Ascending aorta (tissue), 2 donors: ENCODE data around the gene BCAP31. TPM values are rescaled to one million over a fixed set of nuclear protein-coding genes. Genes with fewer than 3 reads are reported as not detected.
A peak's percentile ranks its signal among the peaks of the same experiment; 100 is the strongest.

Experiments
- DNase-seq, 2 donors: peaks; one replicate each; pipeline ENCODE4 v3.0.0-alpha.2; 2019; ENCODE audit warnings: low spot score in 2 of 2
- H3K27ac ChIP-seq, 2 donors: fragments of 200-600 bp; sonication (generic); one replicate each; pipeline ENCODE4 v1.5.1; 2016 to 2017; ENCODE audit warnings: mild to moderate bottlenecking in 1 of 2
- H3K27me3 ChIP-seq: fragments of 200-600 bp; sonication (generic); one replicate; pipeline ENCODE4 v1.5.1; 2017
- H3K36me3 ChIP-seq, 2 donors: fragments of 200-600 bp; sonication (generic); one replicate each; pipeline ENCODE4 v1.5.1; 2016
- H3K4me1 ChIP-seq, 2 donors: fragments of 200-600 bp; sonication (generic); one replicate each; pipeline ENCODE4 v1.5.1; 2016 to 2017; ENCODE audit warnings: mild to moderate bottlenecking in 1 of 2
- H3K4me3 ChIP-seq, 2 donors: fragments of 200-600 bp; sonication (generic); one replicate each; pipeline ENCODE4 v1.5.1; 2016 to 2017; ENCODE audit warnings: mild to moderate bottlenecking in 1 of 2
- H3K9me3 ChIP-seq, 2 donors: fragments of 200-600 bp; sonication (generic); one replicate each; pipeline ENCODE4 v1.5.1; 2016
- CTCF ChIP-seq, 3 experiments: fragments of 200-600 bp in 2 of 3; fragments of 450-650 bp in 1 of 3; sonication (generic) in 2 of 3; IDR thresholded peaks; one replicate each; pipeline ENCODE4 v1.5.1; 2016 to 2019; ENCODE audit warnings: antibody characterized with exemption in 3 of 3, mild to moderate bottlenecking in 1 of 3, moderate library complexity in 1 of 3
- intact Hi-C: fragments of 100-400 bp; cut with DNase I; formaldehyde crosslinking; loops from one replicate; pipeline ENCODE4 v1.15.1; 2023
- total RNA-seq: library from RNA; depleted of rRNA; stranded (reverse); fragments of >200 nt; gene quantifications from one replicate; pipeline ENCODE4 v1.1.0, GENCODE V29; 2016

BCAP31 gene
- total RNA-seq, 1 donor from 2014 or later = 63.0 TPM

- no peaks in the 10 kb centered on the region for H3K27me3 ChIP-seq
- intact Hi-C loops = loop anchor here (10.0 kb wide), 1 partner anchor 627 kb away; no protein-coding TSS in a partner anchor
- no peak for TF ChIP-seq CTCF (IDR thresholded peaks at IDR 0.05)
- no peaks in the 10 kb centered on the region for H3K4me1 ChIP-seq
- no peak for DNase-seq
- H3K4me3 ChIP-seq = no peak overlapping the region
- H3K9me3 ChIP-seq = no peaks in the 10 kb centered on the region
- no peaks in the 10 kb centered on the region for H3K36me3 ChIP-seq
- no peak overlapping the region for H3K27ac ChIP-seq
Measured at GRCh38 chrX:153662266-153662665, 61.9 kb downstream of the BCAP31 start.

GRCh38 chrX:153659268-153659667 is 64.9 kb downstream of the BCAP31 start:
- H3K4me1 ChIP-seq = no peaks in the 10 kb centered on the region
- no peaks in the 10 kb centered on the region for H3K9me3 ChIP-seq
- H3K4me3 ChIP-seq = no peak overlapping the region
- intact Hi-C loops = no loop called here
- no peaks in the 10 kb centered on the region for H3K27me3 ChIP-seq
- no peaks in the 10 kb centered on the region for H3K36me3 ChIP-seq
- TF ChIP-seq CTCF (IDR thresholded peaks at IDR 0.05) = no peak
- H3K27ac ChIP-seq = no peak overlapping the region
- no peak for DNase-seq

- no peaks in the 10 kb centered on the region for H3K4me1 ChIP-seq
- no peak overlapping the region for H3K27ac ChIP-seq
- intact Hi-C loops = no loop called here
- no peak overlapping the region for H3K4me3 ChIP-seq
- DNase-seq = peak in 1 of 2 donors; percentile 40
- no peaks in the 10 kb centered on the region for H3K36me3 ChIP-seq
- H3K9me3 ChIP-seq = no peaks in the 10 kb centered on the region
- H3K27me3 ChIP-seq = no peaks in the 10 kb centered on the region
- TF ChIP-seq CTCF (IDR thresholded peaks at IDR 0.05) = no peak
Measured at GRCh38 chrX:153657161-153657560, 67.0 kb downstream of the BCAP31 start.

GRCh38 chrX:153653556-153653955 is 70.6 kb downstream of the BCAP31 start:
- Histone ChIP-seq H3K36me3 (no peaks in the 10 kb centered on the region), H3K4me1 (no peaks in the 10 kb centered on the region), H3K27me3 (no peaks in the 10 kb centered on the region), H3K4me3 (no peak overlapping the region), H3K9me3 (no peaks in the 10 kb centered on the region), H3K27ac (no peak overlapping the region)
- no peak for TF ChIP-seq CTCF (IDR thresholded peaks at IDR 0.05)
- intact Hi-C loops = no loop called here
- DNase-seq = no peak

- peak in 1 of 2 donors; percentile 31 for DNase-seq
- peak in 1 of 3 experiments; percentile 9 for TF ChIP-seq CTCF (IDR thresholded peaks at IDR 0.05)
- intact Hi-C loops = no loop called here
Measured at GRCh38 chrX:153651540-153652079, 72.6 kb downstream of the BCAP31 start.

GRCh38 chrX:153650959-153651358 is 73.2 kb downstream of the BCAP31 start:
- no peaks in the 10 kb centered on the region for H3K36me3 ChIP-seq
- TF ChIP-seq CTCF (IDR thresholded peaks at IDR 0.05) = no peak
- peaks cover 0 to 4% of the 10 kb centered on the region in 2 donors for H3K4me1 ChIP-seq
- H3K9me3 ChIP-seq = no peaks in the 10 kb centered on the region
- no peak overlapping the region for H3K27ac ChIP-seq
- no peak overlapping the region for H3K4me3 ChIP-seq
- intact Hi-C loops = no loop called here
- peaks cover 14% of the 10 kb centered on the region for H3K27me3 ChIP-seq
- peak in 1 of 2 donors; percentile 30 for DNase-seq

More at GRCh38 chrX:153651540-153652079, 72.6 kb downstream of the BCAP31 start:
- peaks cover 12% of the 10 kb centered on the region for H3K27me3 ChIP-seq
- no peaks in the 10 kb centered on the region for H3K9me3 ChIP-seq
- H3K4me3 ChIP-seq = no peak overlapping the region
- H3K36me3 ChIP-seq = no peaks in the 10 kb centered on the region
- H3K27ac ChIP-seq = no peak overlapping the region
- peaks cover 0 to 4% of the 10 kb centered on the region in 2 donors for H3K4me1 ChIP-seq
